Hepatocyte (in vitro differentiated cells): ENCODE measurements around the gene VCL. TPM values are rescaled to one million over a fixed set of nuclear protein-coding genes. Genes with fewer than 3 reads are reported as not detected.

Experiments used
- DNase-seq: peaks from one replicate; pipeline ENCODE4 v3.0.0-alpha.2; 2016; ENCODE audit warnings: low spot score
- H2AFZ ChIP-seq: fragments of 200-600 bp; sonication (generic); 2 replicates; pipeline ENCODE4 v1.6.0; 2016; ENCODE audit warnings: antibody characterized with exemption, mild to moderate bottlenecking
- H3K27ac ChIP-seq: fragments of 200-600 bp; sonication (generic); 2 replicates; pipeline ENCODE4 v1.5.1; 2016; ENCODE audit warnings: mild to moderate bottlenecking
- H3K27me3 ChIP-seq: fragments of 200-600 bp; sonication (generic); 2 replicates; pipeline ENCODE4 v1.6.1; 2016
- H3K36me3 ChIP-seq: fragments of 200-600 bp; sonication (generic); replicated peaks from 2 replicates; pipeline ENCODE4 v1.5.1; 2016; ENCODE audit warnings: low read depth; ENCODE audit not compliant: insufficient read depth
- H3K4me1 ChIP-seq: fragments of 200-600 bp; sonication (generic); 2 replicates; pipeline ENCODE4 v1.5.1; 2016; ENCODE audit warnings: mild to moderate bottlenecking, moderate library complexity; ENCODE audit not compliant: insufficient read depth
- H3K4me2 ChIP-seq: fragments of 200-600 bp; sonication (generic); 2 replicates; pipeline ENCODE4 v1.6.0; 2016
- H3K4me3 ChIP-seq: fragments of 200-600 bp; sonication (generic); 2 replicates; pipeline ENCODE4 v1.5.1; 2016; ENCODE audit warnings: mild to moderate bottlenecking
- H3K79me2 ChIP-seq: fragments of 200-600 bp; sonication (generic); 2 replicates; pipeline ENCODE4 v1.6.0; 2017; ENCODE audit warnings: mild to moderate bottlenecking
- H3K9me2 ChIP-seq: fragments of 200-600 bp; sonication (generic); replicated peaks from 2 replicates; pipeline ENCODE4 v1.6.0; 2017; ENCODE audit warnings: mild to moderate bottlenecking; ENCODE audit not compliant: insufficient read depth
- H3K9me3 ChIP-seq: fragments of 200-600 bp; sonication (generic); 2 replicates; pipeline ENCODE4 v1.5.1; 2016; ENCODE audit warnings: low read depth, mild to moderate bottlenecking
- H4K20me1 ChIP-seq: fragments of 200-600 bp; sonication (generic); 2 replicates; pipeline ENCODE4 v1.6.0; 2016; ENCODE audit warnings: mild to moderate bottlenecking; ENCODE audit not compliant: insufficient read depth, poor library complexity, severe bottlenecking
- EZH2 ChIP-seq: fragments of 200-600 bp; sonication (generic); IDR thresholded peaks from 2 replicates; pipeline ENCODE4 v1.6.1; 2016; ENCODE audit warnings: antibody characterized with exemption, mild to moderate bottlenecking, borderline replicate concordance
- EZH2phosphoT487 ChIP-seq: fragments of 200-600 bp; sonication (generic); IDR thresholded peaks from one replicate; pipeline ENCODE4 v1.6.1; 2018; ENCODE audit warnings: antibody characterized with exemption, mild to moderate bottlenecking, low read depth, moderate library complexity; ENCODE audit not compliant: unreplicated experiment, severe bottlenecking
- WGBS: methylation state at CpG from one replicate; pipeline ENCODE4 v1.1.6; 2016; ENCODE audit warnings: low lambda C conversion rate; ENCODE audit errors: missing lambda C conversion rate; 5-methylcytosine and 5-hydroxymethylcytosine counted together
- polyA plus RNA-seq: library from polyadenylated mRNA; unstranded; fragments of >200 nt; fragmentation: Nextera tagmentation; extraction: Ambion mirVana; gene quantifications from 2 replicates; pipeline ENCODE4 v1.2.1, GENCODE V29; 2016
- total RNA-seq: library from RNA; depleted of rRNA; stranded (reverse); fragments of >200 nt; gene quantifications from 2 replicates; pipeline ENCODE4 v1.2.3, GENCODE V29; 2014
- TF ChIP-seq, protein P1 (sequence below): fragments of 200-600 bp; sonication (generic); IDR thresholded peaks from 2 replicates; pipeline ENCODE4 v1.5.1; 2016; ENCODE audit warnings: antibody characterized with exemption, mild to moderate bottlenecking; ENCODE audit not compliant: poor library complexity

The VCL gene
- total and polyA plus RNA-seq, 2 experiments from 2014 or later: 60.8 to 93.4 TPM

DNA sequence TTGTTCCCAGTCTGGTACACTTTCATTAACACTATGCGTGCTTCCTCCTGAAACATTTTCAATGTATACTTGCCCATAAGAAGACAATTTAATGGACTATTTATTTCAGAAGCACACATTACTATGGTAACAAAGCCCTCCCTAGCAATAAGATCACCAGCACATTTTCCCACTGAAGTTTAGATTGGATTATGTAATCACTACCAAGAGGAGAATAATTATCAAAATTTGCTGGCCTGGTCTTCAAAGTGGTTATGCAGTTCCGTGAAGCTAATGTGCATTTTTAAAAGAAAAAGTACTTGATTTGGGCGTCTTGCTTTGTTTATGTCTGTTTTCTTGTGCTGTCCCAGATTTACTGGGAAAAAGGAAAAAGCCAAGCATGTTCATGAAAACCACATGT, 90.8 kb downstream of the VCL start:
- Histone ChIP-seq H3K9me3 (no peaks in the 10 kb centered on the region), H3K79me2 (no peaks in the 10 kb centered on the region), H3K9me2 (no peaks in the 10 kb centered on the region), H3K36me3 (no peaks in the 10 kb centered on the region), H3K4me2 (no peak overlapping the region), H3K4me1 (no peaks in the 10 kb centered on the region), H3K27me3 (no peaks in the 10 kb centered on the region), H3K27ac (no peak overlapping the region), H4K20me1 (no peaks in the 10 kb centered on the region), H2AFZ (no peak overlapping the region), H3K4me3 (no peak overlapping the region)
- DNase-seq: no peak
- WGBS: 65% methylated on average over 3 of the region's 3 CpGs
- TF ChIP-seq, protein P1, sequence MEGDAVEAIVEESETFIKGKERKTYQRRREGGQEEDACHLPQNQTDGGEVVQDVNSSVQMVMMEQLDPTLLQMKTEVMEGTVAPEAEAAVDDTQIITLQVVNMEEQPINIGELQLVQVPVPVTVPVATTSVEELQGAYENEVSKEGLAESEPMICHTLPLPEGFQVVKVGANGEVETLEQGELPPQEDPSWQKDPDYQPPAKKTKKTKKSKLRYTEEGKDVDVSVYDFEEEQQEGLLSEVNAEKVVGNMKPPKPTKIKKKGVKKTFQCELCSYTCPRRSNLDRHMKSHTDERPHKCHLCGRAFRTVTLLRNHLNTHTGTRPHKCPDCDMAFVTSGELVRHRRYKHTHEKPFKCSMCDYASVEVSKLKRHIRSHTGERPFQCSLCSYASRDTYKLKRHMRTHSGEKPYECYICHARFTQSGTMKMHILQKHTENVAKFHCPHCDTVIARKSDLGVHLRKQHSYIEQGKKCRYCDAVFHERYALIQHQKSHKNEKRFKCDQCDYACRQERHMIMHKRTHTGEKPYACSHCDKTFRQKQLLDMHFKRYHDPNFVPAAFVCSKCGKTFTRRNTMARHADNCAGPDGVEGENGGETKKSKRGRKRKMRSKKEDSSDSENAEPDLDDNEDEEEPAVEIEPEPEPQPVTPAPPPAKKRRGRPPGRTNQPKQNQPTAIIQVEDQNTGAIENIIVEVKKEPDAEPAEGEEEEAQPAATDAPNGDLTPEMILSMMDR: no peak
- no peak for TF ChIP-seq EZH2
- TF ChIP-seq EZH2phosphoT487: no peak

DNA sequence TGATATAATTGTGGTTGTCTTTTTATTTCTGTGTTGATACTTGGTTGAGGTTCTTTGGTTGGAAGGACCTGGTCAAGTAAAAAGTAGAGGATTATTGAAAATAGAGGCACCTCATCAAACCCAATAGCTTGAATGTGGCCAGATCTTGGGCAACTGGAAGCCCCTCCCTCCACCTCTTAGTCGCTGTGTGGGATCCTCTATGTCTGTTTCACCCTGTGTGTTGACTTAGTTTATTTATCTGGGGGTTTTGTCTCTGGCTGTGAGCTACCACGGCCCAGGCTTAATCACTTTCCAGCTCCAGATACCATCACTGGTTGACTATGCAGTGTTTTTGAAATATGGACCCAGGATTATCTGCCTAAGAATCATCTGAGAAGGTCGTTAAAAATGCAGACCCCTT, 94.5 kb downstream of the VCL start:
- Histone ChIP-seq H3K9me2 (no peaks in the 10 kb centered on the region), H3K9me3 (no peaks in the 10 kb centered on the region), H3K4me3 (no peak overlapping the region), H3K4me1 (no peaks in the 10 kb centered on the region), H3K4me2 (no peak overlapping the region), H4K20me1 (no peaks in the 10 kb centered on the region), H3K27me3 (no peaks in the 10 kb centered on the region), H3K79me2 (no peaks in the 10 kb centered on the region), H3K27ac (no peak overlapping the region), H2AFZ (no peak overlapping the region), H3K36me3 (no peaks in the 10 kb centered on the region)
- WGBS: 66% methylated on average over 3 of the region's 3 CpGs
- TF ChIP-seq EZH2: no peak
- no peak for TF ChIP-seq EZH2phosphoT487
- TF ChIP-seq, protein P1: no peak
- no peak for DNase-seq

DNA sequence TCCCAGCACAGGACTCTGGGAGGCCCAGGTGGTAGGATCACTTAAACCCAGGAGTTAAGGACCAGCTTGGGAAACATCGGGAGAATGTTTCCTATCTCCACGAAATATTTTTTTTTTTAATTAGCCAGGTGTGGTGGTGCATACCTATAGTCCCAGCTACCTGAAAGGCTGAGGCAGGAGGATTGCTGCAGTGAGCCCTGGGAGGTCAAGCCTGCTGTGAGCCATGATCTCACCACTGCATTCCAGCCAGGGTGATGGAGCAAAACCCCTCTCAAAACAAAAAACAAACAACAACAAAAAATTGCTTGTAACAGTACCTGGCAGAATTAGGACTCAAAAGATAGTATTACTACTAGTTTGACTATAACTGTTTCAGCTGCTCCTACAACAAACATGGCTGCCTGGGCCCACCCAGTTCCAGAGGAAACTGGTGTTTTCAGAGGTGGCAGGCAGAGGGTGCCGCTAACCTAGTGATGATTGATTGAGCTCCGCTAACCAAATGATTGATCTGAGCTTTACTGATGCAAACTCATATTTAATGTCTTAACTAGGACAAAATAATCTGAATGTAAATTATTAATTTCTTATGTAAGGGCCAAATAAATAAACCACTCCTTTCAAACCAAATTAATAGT, 95.7 kb downstream of the VCL start:
- TF ChIP-seq, protein P1: no peak
- no peak for TF ChIP-seq EZH2
- no peak for TF ChIP-seq EZH2phosphoT487
- Histone ChIP-seq H3K4me3 (no peak overlapping the region), H3K27ac (no peak overlapping the region), H4K20me1 (no peaks in the 10 kb centered on the region), H3K9me2 (no peaks in the 10 kb centered on the region), H3K9me3 (no peaks in the 10 kb centered on the region), H2AFZ (no peak overlapping the region), H3K36me3 (no peaks in the 10 kb centered on the region), H3K4me2 (no peak overlapping the region), H3K79me2 (no peaks in the 10 kb centered on the region), H3K27me3 (no peaks in the 10 kb centered on the region), H3K4me1 (no peaks in the 10 kb centered on the region)
- WGBS: 96% methylated on average over 4 of the region's 4 CpGs
- DNase-seq: no peak
